Pons (tissue), 1 donor: ENCODE measurements around the gene HOXA3.

Experiments
- DNase-seq: peaks from one replicate; pipeline ENCODE4 v3.0.0-alpha.2; 2016; ENCODE audit warnings: low spot score

Gene HOXA3

DNA sequence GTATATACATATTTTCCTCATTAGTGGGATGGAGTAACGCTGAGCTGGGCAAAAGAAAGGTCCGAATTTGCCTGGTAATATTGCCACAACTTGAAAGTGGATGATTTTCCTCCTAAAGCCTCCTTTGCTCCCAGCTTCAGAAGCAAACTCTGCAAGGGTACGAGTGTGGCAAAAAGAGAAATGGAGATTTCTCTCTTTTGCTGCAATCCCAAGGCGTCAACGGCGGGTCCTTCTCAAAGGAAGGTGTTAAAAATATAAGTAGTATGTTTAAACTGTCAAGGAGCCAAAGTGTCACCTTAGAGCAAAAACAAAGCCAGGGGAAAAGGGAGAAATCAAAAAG, 37.5 kb downstream of the HOXA3 start:
- DNase-seq = no peak

DNA sequence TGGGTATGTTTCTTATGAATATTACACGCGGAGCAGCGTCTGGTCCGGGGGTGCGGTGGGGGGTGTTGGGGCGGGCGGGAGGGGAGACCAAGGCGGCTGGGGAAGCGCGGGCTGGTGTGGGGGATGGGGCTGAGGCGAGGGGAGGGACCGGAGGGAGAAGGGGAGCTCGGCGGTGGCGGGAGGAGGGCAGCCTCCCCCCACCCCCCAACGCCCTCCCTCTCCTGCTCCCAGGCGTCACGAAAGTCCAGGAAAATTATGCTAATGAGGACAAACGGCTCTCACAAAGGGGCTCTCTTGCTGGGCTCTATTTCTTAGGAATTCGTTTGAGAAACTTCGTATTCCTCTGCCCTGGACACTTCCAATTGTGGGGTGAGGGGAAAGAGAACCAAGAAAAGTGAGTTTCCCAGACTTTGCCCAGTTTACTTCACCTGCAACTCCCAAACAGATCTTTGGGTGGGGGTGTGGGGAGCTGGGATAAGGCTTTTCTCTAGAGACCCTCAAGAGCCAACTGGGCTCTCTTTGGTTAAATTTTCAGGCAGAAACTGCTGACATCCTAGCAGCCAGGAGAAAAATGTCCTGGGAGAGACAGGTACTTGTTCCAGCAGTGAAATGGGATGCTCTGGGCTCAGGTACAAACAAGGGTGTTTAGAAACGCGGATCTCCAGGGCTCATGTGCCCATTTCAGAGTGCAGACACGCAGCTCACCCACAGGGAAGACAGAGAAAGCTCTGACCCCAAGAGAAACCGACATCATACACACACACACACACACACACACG, 38.2 kb downstream of the HOXA3 start:
- no peak for DNase-seq

DNA sequence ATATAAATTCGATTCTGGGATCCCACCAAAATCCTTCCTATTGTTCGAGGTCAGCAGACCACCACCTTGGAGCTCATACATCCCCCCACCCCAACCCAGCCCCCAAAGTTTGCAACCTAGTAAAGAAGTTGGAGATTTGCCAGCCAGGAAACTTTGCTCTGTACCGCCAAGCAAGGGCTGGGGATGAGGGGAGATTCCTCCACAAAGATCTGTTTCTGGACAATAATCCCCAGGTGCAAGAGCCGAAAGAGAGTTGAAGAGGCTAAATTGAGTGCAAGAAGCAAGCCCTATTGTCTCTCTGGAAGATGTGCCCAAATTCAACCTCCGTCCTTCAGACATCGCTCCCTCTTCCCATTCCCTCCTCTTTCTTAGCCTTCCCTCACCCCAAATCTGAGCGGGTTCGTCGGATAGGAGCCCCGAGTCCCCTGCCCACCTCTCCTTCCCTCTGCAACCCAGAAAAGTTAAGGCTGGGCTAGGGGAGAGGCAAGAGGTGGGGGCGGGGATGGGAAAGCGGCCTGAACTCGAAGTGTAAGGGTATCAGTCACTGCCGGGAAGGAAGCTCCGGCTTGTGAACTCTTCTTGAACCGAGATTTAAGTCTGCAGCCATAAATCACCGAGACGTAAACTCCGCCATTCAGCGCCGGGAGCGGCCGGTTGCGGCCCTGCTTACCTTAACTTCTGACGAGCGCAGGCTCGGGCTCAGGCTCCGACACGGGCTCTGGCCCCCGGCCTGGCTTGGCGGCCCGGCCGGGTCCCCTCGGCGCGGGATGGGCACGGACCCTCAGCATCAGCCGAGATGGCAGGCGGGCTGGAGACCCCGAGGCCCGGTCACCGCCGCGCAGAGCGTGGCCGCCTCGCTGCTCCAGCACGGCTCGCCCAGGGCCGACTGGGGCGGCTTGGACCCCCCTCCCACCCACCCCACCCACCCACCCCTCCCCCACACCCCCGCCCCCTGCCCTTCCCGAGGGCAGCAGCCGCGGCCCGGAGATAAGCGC, 39.1 kb downstream of the HOXA3 start:
- no peak for DNase-seq

DNA sequence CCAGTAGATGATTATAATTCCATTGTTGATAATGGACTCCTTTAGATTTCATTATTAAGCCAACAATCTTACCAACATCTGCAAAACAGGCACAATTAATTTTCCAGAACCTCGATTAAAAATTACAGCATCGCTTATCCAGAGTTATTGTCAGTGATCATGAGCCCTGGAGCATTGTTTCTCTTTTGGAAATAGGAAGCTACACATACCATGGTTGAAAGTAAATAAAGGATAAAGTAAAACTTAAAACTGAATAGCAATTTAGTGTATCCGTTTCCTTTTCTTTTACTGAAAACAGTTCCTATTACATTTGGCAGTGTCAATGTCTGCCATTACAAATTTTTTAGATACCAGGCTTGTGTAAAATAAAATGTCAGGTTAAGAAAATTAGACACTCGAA, 40.0 kb downstream of the HOXA3 start:
- no peak for DNase-seq

DNA sequence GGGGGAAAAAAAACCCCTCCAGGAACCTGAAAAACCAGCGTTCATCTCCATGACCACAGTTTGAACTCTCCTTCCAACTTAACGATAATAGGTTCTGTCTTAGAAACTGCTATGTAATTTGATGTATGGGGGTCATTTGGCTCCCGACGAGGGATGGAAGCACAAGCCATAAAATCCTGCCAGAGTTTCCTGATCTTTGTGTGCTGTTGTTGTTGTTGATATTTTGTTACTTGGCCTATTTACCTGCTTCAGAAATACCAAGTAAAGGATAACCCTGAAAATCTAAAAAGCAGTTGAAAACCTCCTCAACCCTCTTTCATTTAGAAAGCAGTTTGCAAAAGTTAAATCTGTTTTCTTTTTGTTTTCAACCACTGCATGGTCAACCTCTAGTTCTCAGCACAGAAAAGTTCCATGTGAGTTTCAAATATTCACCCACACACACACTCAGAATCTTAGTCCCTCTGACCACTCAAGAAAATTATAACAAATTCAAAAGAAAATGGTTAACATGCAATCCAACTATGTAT, 40.6 kb downstream of the HOXA3 start:
- DNase-seq = no peak

DNA sequence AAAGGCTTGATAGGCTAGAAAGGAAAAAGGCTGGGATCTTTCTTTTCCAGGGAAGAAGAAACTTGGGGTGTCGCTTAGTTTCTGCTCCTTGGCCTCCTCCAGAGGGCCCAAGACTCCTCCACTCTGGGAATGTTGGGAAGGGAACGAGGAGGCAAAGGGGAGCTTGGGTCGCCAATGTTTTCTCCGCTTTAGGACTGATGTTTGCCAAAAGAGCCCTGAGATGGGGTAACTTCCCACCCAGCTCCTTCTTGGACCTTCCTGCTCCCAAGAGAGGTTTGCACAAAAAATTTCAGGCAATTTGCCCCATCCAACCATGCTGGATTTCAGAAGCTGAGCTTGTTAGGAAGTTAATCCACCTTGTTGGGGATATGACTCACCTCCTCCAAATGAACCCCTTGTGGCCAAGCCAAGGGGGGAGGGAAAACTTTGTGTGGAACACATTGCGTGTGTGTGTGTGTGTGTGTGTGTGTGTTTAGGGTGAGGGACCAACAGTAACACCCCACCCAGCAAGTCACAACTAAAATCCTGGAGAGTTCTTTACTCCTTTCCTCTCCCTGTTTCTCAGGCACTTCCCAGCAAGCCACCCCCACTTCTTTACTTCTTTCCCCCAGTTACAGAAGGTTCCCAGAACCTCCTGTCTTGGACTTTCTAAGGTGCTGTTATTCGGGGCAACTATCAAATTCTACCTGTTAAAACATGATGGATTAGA, 41.2 kb downstream of the HOXA3 start:
- DNase-seq = no peak

DNA sequence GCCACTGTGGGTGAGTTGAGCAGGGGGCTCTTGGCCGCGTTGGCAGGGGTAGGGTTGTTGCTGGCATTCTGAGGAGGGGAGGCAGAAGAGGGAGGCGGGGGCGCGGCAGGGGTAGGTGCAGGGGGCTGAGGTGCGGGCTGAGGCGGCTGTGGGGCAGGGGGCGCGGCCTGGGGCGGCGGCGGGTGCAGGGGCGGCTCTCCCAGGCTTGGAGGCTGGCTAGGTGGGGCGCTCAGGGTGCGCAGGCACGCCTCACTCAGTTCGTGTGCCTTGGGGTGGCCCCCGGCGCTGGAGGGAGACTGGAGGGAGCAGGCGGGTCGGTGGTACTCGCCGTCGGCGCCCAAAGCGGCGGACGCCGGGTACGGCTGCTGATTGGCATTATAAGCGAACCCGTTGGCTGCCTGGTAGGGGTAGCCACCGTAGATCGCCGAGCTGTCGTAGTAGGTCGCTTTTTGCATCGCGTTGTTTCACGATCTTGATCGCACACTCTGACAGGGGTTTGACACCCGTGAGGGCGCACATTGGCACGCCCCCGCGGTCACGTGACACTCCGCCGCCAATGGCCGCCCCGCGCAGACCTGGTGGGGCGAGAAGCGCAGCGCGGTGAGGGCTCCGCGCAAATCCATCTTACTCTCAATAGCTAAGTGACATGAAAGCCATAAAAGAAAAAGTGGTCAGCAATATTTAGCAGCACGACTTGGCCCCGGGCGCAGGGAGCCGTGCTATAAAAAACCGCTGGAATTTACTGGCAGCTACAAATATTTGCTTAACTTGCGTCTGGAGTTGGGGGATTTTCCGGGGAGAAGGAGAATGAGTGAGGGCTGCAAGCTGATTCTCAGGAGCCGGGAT, 42.0 kb downstream of the HOXA3 start:
- DNase-seq = no peak

DNA sequence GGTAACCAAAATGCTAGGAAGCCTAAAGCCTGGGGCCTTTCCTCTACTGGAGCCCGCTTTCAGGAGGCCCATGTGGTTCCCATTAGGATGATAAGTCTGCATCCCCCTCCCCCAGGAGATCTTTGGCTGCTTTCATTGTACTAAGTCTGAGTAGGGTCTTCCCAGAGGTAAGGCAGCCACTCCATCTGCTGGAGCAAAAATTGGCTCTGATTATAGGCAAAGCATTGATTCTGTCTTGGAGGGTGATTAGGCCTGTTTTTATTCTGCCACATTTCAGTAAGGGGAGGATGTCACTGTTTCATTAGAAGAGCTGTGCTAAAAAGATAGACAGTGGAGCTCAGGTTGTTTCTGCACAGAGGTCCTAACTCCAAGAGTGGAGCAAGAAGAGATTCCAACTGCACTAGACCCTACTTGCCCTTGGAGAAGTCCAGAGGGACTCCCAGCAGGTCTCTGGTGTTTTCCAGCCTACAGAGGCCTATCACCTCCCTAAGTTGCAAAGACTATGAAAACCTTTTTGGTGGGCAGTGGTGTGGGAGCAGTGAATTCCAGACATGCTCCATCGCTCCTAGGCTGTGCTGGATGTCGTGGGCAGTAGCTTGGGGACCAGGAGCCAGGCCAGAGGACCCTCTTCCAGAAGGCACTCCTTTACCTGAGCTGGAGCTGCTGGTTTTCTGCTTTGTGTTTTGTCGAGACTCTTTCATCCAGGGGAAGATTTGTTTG, 42.8 kb downstream of the HOXA3 start:
- no peak for DNase-seq

DNA sequence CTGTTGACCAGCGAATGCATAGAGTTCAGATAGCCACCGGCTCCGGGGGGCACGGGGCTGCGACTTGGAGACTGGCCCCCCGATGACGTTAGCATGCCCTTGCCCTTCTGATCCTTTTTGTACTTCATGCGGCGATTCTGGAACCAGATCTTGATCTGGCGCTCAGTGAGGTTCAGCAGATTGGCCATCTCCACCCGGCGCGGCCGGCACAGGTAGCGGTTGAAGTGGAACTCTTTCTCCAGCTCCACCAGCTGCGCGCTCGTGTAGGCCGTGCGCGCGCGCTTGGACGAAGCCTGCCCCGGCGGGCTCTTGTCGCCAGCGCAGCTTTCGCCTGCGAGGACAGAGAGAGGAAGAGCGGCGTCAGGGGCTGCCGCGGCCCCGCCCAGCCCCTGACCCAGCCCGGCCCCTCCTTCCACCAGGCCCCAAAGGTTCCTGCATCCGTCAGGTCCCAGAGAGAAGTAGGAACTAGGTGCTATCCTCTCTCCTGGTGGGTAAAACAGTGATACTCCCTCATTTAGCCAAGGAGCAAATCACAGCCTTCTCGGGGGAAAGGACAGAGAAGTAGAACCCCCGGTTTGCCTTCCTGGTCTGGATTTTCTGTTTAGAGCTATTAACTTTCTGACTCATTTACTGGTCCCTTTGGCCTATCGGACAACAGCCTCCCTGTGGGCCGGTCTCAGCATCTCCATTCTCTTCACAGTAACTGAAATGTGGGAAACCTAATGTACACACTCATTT, 43.8 kb downstream of the HOXA3 start:
- no peak for DNase-seq

DNA sequence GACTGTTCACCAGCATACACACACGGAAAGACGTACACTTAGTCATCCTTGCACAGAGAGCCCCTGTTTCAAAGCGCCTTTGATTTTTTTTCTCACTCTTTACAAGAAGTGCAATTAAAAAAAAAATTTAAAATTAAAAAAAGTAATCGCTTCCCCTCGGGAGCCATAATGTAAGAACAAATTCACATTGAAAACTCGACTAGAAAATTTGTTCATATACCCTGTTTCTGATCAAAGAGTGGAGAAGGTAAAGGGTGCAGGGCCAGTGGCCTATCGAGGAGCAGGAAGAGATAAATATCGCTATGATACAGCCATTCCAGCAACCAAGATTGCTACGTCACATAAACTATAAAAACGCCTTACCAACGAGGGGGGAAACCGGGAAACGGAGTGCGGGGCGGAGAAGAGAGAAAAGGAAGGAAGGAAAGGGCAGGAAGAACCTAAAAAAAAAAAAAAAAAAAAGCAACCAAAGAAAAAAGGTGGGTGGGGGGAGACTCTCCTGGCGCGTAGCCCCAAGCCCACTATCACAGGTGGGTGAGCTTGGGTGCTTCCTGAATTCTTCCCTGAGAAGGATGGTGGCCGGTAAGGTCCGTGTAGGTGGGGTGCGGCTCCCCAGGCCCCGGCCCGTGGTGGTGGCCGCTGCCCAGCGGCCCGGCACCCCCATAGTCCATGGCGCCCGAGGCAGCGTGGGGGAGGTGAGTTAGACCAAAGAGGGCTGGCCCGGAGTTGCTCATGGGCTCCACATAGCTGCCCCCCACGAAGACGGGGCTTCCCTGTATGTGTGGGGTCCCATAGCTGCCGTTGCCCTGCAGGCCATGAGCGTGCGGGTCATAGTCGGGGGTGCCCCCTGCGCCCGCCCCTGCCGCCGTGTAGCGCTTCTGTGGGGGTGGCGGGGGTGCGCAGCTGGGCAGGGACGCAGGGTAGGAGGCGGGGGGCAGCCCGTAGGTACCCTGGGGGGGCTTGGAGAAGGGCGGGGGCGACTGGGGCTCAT, 44.7 kb downstream of the HOXA3 start:
- no peak for DNase-seq

DNA sequence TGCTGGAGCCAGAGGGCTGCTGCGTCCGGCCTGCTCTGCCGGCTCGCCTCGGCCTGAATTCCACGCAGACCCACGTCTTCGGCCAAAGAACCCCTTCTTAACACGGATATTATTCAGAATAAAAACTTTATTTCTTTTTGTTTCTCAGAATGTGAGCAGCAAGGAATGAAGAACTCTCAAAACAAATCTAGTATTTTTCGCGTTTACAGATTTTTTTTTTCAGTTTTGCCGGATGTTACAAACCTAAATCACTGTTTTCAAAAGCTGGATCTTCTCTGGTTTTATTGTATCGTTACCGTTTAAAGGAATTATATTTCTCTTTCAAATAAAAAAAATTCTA, 45.5 kb downstream of the HOXA3 start:
- DNase-seq = no peak

DNA sequence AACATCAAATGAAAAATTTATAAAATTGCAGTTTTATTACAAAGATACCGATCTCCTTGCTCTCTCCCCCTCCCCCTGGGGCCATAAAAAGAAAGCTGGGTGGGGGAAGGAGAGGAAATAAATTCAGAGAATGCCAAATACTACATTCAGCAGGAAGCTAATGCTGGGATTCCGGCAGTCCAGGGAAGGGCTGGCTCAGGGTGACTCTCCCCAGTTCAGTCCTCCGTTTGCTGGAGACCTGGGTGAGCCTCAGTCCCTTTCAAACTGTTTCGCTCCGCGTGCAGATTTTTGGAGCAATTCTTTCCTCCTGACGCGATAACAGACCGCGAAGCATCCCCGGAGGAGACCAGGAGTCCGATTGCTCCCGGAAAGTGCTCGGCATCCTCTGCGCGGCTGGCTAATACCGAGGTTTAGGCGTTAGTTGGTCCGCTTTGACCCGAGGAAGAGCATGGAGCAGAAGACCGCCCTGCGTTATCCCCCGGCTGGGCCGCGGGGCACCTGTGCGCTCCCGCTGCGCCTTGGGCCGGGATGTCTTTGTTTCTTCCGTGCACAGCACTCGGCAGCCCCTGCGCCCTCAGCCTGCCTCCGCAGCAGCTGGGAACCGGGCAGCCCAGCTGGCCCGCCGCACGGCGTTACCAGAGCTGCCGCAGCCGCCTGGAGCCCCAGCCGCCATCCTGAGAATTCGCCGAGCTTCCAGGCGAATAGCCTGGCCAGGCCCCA, 46.0 kb downstream of the HOXA3 start:
- DNase-seq = no peak

DNA sequence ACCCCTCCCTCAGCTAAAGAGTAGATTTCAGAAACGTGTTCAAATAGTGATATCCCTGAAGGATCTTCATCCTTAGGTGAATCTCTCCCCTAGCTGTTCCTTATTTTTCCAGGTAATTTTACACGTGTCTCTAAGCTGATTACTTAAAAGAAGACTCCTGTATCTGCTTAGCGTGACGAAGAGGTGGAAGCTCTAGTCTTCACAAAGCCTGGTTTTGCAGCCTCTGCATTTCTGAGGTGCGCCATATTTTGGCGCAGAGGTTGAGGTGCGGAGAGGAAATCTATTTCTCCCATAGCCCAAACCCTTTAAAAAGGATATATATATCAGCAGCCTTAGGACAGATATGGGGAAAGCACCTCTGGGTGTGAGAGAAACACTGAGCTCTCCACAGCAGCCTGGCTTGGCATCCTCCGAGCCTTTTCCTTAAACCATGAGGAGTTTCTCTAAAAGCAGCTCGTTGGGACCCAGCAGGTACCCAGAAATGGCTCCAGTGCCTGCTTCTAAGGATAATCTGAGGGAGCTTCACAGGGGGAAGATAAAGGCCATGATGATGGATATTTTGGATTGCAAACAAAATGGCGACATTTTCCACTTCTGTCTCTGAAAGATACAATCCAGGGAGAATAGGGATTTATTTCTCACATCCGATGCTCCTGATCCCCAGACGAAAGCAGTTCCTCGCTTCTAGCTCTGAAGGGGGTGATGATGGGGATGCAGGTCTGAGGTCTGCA, 46.9 kb downstream of the HOXA3 start:
- DNase-seq = no peak

DNA sequence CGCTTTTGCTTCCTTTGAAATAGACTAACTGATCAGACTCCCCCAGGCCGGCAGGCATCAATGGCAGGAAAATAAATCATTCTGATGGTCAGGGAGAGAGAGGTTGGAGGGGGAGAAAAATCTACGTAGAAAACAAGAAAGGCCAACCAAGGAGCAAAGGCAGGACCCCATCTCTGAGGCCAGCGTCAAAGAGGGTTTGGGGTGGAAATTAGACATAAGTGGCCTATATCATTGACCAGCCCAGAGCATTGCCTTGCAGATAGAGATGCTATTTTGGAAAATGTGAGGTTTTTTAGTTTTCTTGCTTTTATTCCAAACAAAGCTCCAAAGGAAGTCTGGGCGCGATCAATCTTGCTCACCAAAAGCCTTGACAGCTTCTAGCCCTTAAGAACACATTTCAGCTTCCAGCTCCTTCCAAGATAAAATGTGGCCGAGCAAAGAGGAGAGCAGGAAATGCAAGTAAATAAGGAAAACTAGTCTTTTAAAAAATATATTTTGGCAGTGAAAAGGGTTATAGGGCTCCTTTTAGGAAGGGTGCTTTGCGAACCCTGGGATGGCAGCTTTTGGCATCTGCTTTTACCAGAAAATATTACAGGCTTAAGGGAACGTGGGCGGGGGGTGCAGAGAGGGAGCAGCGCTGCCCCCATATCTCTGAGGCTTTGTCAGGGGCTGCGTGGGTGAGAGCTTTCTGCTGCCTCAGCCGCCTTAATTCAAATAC, 47.9 kb downstream of the HOXA3 start:
- DNase-seq = no peak

DNA sequence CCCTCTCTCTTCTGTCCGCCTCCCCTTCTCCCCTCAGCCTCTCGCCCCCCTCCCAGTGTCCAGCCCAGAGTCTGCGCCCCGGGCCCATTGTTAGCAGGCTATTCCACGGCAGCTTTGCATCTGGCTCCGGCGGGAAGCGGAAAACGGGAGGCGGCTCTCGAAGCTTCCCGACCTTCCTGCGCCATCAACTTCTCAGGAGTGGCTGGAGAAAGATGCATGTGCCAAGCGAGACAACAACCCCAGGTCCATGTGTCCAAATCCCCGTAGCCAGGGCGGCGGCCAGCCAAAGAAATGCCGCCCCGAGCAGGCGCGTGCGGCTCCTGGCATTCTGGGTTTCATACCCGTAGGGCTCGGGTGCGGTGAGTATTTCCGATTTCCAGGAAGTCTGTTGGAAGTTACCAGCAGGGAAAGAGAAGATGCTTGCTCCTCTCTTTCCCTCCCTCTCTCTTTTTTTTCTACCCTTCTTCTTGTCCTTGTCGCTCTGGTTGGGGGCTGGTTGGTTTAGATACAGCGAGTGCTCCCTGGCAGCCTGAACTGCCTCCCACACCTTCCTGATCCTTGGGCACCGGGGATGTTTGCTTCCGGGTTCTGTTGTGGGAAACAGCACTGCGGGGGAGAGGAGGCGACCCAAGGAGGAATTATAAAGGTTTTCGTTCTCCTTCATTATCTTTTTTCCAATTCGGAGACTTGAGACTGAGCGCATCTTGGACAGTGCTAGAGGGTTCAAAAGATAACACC, 48.7 kb downstream of the HOXA3 start:
- DNase-seq = no peak
